H1 (cell line): ENCODE results near the gene TTC39A. TPM values are rescaled to one million over a fixed set of nuclear protein-coding genes. Genes with fewer than 3 reads are reported as not detected.

Source experiments
- CTCF ChIA-PET: fragments of 300-600 bp; sonication (Branson Sonifier 250); formaldehyde crosslinking; loops from one replicate; lab custom pipeline; 2021; ENCODE audit not compliant: partially characterized antibody; lab: Charles Lee
- POLR2A ChIA-PET: fragments of 300-600 bp; sonication (Branson Sonifier 250); formaldehyde crosslinking; loops from one replicate; lab custom pipeline; 2021; ENCODE audit warnings: inconsistent platforms; ENCODE audit not compliant: partially characterized antibody; lab: Charles Lee
- DNase-seq, 2 experiments: peaks; one replicate each; pipeline versions ENCODE4 v3.0.0 to v3.0.0-alpha.2; 2010 to 2022; ENCODE audit warnings: low spot score in 2 of 2, low read depth in 1 of 2, mixed read lengths in 1 of 2
- FAIRE-seq: peaks from 2 replicates; lab custom pipeline; 2011; peaks lifted over from hg19 to GRCh38; lab: Jason Lieb, UNC
- H2AFZ ChIP-seq: 2 replicates; pipeline ENCODE4 v1.8.1; 2012; ENCODE audit warnings: low read length, inconsistent platforms
- H2AK5ac ChIP-seq: 2 replicates; pipeline ENCODE4 v1.6.1; 2013; ENCODE audit warnings: low read depth, low read length
- H2BK120ac ChIP-seq: replicated peaks from 2 replicates; pipeline ENCODE3; 2013; ENCODE audit warnings: low read depth, low read length, inconsistent platforms
- H2BK12ac ChIP-seq: 2 replicates; pipeline ENCODE4 v1.6.1; 2013; ENCODE audit warnings: low read depth, low read length
- H2BK15ac ChIP-seq: 2 replicates; pipeline ENCODE4 v1.6.1; 2013; ENCODE audit warnings: low read length
- H2BK20ac ChIP-seq: 2 replicates; pipeline ENCODE4 v1.6.1; 2013; ENCODE audit warnings: low read length
- H2BK5ac ChIP-seq: 2 replicates; pipeline ENCODE4 v1.6.1; 2013; ENCODE audit warnings: low read depth, low read length
- H3K14ac ChIP-seq: 2 replicates; pipeline ENCODE4 v1.6.1; 2013; ENCODE audit warnings: inconsistent platforms; ENCODE audit not compliant: insufficient read length
- H3K18ac ChIP-seq: 2 replicates; pipeline ENCODE4 v1.6.1; 2013; ENCODE audit warnings: low read length; ENCODE audit errors: extremely low read depth
- H3K23ac ChIP-seq: 2 replicates; pipeline ENCODE4 v1.6.1; 2013; ENCODE audit warnings: inconsistent platforms; ENCODE audit not compliant: insufficient read length
- H3K23me2 ChIP-seq: 2 replicates; pipeline ENCODE4 v1.6.1; 2013; ENCODE audit warnings: low read depth, low read length
- H3K27ac ChIP-seq: 2 replicates; pipeline ENCODE4 v1.6.1; 2011; ENCODE audit warnings: low read depth, low read length, inconsistent platforms
- H3K27me3 ChIP-seq, 4 experiments: replicated peaks in 1 of 4; 1 replicate in 1 of 4; 2 replicates in 3 of 4; pipeline versions ENCODE4 v1.6.1 to v1.8.1; 2011 to 2013; ENCODE audit warnings: low read length in 3 of 4, mild to moderate bottlenecking in 3 of 4, inconsistent platforms in 2 of 4, mixed read lengths in 2 of 4, moderate library complexity in 1 of 4; ENCODE audit not compliant: control insufficient read depth in 3 of 4, insufficient read depth in 3 of 4; ENCODE audit errors: extremely low read depth in 1 of 4
- H3K36me3 ChIP-seq, 4 experiments: 2 replicates each; pipeline versions ENCODE4 v1.6.1 to v1.8.1; 2011 to 2013; ENCODE audit warnings: mild to moderate bottlenecking in 4 of 4, low read length in 3 of 4, moderate library complexity in 2 of 4, control low read depth in 1 of 4, inconsistent platforms in 1 of 4; ENCODE audit not compliant: insufficient read depth in 4 of 4, control insufficient read depth in 2 of 4
- H3K4ac ChIP-seq: replicated peaks from 2 replicates; pipeline ENCODE3; 2013; ENCODE audit warnings: low read length, low read depth, mixed read lengths, inconsistent platforms; ENCODE audit not compliant: insufficient read length
- H3K4me1 ChIP-seq, 4 experiments: replicated peaks in 1 of 4; 1 replicate in 1 of 4; 2 replicates in 3 of 4; pipeline versions ENCODE4 v1.6.1 to v1.8.1; 2011 to 2013; ENCODE audit warnings: low read length in 3 of 4, inconsistent platforms in 2 of 4, mixed read lengths in 1 of 4; ENCODE audit not compliant: insufficient read depth in 4 of 4, control insufficient read depth in 3 of 4
- H3K4me2 ChIP-seq, 2 experiments: 2 replicates each; pipeline versions ENCODE4 v1.6.1 to v1.8.1; 2011 to 2013; ENCODE audit warnings: low read depth in 2 of 2, low read length in 2 of 2, control low read depth in 1 of 2, inconsistent platforms in 1 of 2, mild to moderate bottlenecking in 1 of 2; ENCODE audit not compliant: insufficient read depth in 1 of 2
- H3K4me3 ChIP-seq, 4 experiments: fragments of 200-600, 300-600 bp in 1 of 4; sonication (generic), shearing (Covaris generic), sonication (Bioruptor Twin) in 1 of 4; 2 replicates each; pipeline versions ENCODE4 v1.5.1 to v1.8.1; 2011 to 2016; ENCODE audit warnings: low read length in 4 of 4, low read depth in 3 of 4, control low read depth in 2 of 4, inconsistent platforms in 2 of 4, mild to moderate bottlenecking in 2 of 4, mixed read lengths in 1 of 4, moderate library complexity in 1 of 4; ENCODE audit not compliant: insufficient read depth in 2 of 4; ENCODE audit errors: extremely low read depth in 1 of 4
- H3K56ac ChIP-seq: replicated peaks from 2 replicates; pipeline ENCODE3; 2013; ENCODE audit warnings: low read depth, mild to moderate bottlenecking, mixed read lengths, low read length, inconsistent platforms; ENCODE audit not compliant: insufficient read length
- H3K79me1 ChIP-seq: 2 replicates; pipeline ENCODE4 v1.6.1; 2013; ENCODE audit warnings: low read depth, low read length, control low read depth
- H3K79me2 ChIP-seq, 2 experiments: 2 replicates each; pipeline versions ENCODE4 v1.6.1 to v1.8.1; 2012 to 2013; ENCODE audit warnings: low read length in 2 of 2, mild to moderate bottlenecking in 2 of 2, inconsistent platforms in 1 of 2; ENCODE audit not compliant: insufficient read depth in 2 of 2, control insufficient read depth in 1 of 2
- H3K9ac ChIP-seq, 4 experiments: replicated peaks in 1 of 4; 1 replicate in 1 of 4; 2 replicates in 3 of 4; pipeline versions ENCODE4 v1.6.1 to v1.8.1; 2011 to 2013; ENCODE audit warnings: low read depth in 3 of 4, low read length in 3 of 4, control low read depth in 2 of 4, mild to moderate bottlenecking in 2 of 4, moderate library complexity in 2 of 4, inconsistent platforms in 1 of 4; ENCODE audit errors: extremely low read depth in 1 of 4
- H3K9me3 ChIP-seq, 2 experiments: 2 replicates each; pipeline versions ENCODE4 v1.6.1 to v1.8.1; 2012 to 2013; ENCODE audit warnings: mild to moderate bottlenecking in 2 of 2, moderate library complexity in 2 of 2, control low read depth in 1 of 2, inconsistent platforms in 1 of 2, low read depth in 1 of 2, low read length in 1 of 2, mixed read lengths in 1 of 2; ENCODE audit not compliant: insufficient read depth in 2 of 2
- H4K20me1 ChIP-seq, 2 experiments: replicated peaks in 1 of 2; 2 replicates each; pipeline versions ENCODE3 to v1.8.1; 2011 to 2013; ENCODE audit warnings: inconsistent platforms in 2 of 2, low read length in 2 of 2, mild to moderate bottlenecking in 1 of 2; ENCODE audit not compliant: insufficient read depth in 2 of 2, control insufficient read depth in 1 of 2
- H4K5ac ChIP-seq: 2 replicates; pipeline ENCODE4 v1.6.1; 2013; ENCODE audit warnings: low read length, low read depth, mixed read lengths, inconsistent platforms; ENCODE audit not compliant: insufficient read length
- H4K8ac ChIP-seq: 2 replicates; pipeline ENCODE4 v1.8.0; 2013; ENCODE audit warnings: mild to moderate bottlenecking, moderate library complexity, low read length, inconsistent platforms; ENCODE audit not compliant: insufficient read depth; ENCODE audit errors: extremely low read depth
- H4K91ac ChIP-seq: replicated peaks from 2 replicates; pipeline ENCODE3; 2013; ENCODE audit warnings: low read length, mixed read lengths, inconsistent platforms; ENCODE audit not compliant: insufficient read length
- CTCF ChIP-seq, 3 experiments: IDR thresholded peaks; 1 replicate in 2 of 3; 2 replicates in 1 of 3; pipeline versions ENCODE4 v1.5.1 to v1.6.1; 2011; ENCODE audit warnings: low read length in 3 of 3, mild to moderate bottlenecking in 3 of 3, inconsistent platforms in 2 of 3, low read depth in 1 of 3, moderate library complexity in 1 of 3; ENCODE audit not compliant: insufficient read depth in 1 of 3; ENCODE audit errors: control extremely low read depth in 1 of 3
- GABPA ChIP-seq: IDR thresholded peaks from 2 replicates; pipeline ENCODE4 v1.6.1; 2011; ENCODE audit warnings: mild to moderate bottlenecking, low read length, moderate library complexity, borderline replicate concordance; ENCODE audit not compliant: insufficient read depth
- POU5F1 ChIP-seq: IDR thresholded peaks from 2 replicates; pipeline ENCODE4 v1.6.1; 2011; ENCODE audit warnings: low read depth, mild to moderate bottlenecking, low read length, moderate library complexity
- WGBS, 2 experiments: shearing (Covaris generic) in 1 of 2; methylation state at CpG; one replicate each; pipeline versions ENCODE4 v1.1.6 to v1.1.7; 2013 to 2015; ENCODE audit warnings: low lambda C conversion rate in 2 of 2, mixed read lengths in 2 of 2, inconsistent platforms in 1 of 2, low coverage in 1 of 2, missing lambda C conversion rate in 1 of 2; ENCODE audit not compliant: insufficient replicate concordance in 2 of 2, insufficient coverage in 1 of 2, insufficient read length in 1 of 2; ENCODE audit errors: extremely low coverage in 1 of 2, missing lambda C conversion rate in 1 of 2; 5-methylcytosine and 5-hydroxymethylcytosine counted together
- polyA plus RNA-seq, 7 experiments: library from polyadenylated mRNA; depleted of rRNA in 3 of 7; stranded (reverse) in 5 of 7; unstranded in 2 of 7; fragments of >200 nt in 5 of 7; fragments of 200-250 nt in 2 of 7; gene quantifications; 1 replicate in 5 of 7; 2 replicates in 1 of 7; 4 replicates in 1 of 7; pipeline versions ENCODE4 v1.2.1 to v1.2.3, GENCODE V29; 2011 to 2013; ENCODE audit warnings: missing spikeins in 2 of 7, mixed read lengths in 2 of 7
- total RNA-seq: library from RNA; stranded (reverse); fragmentation: NEBNext Ultra II Directional; extraction: Animal tissue kit (Norgen Biotek cat#: 25700); gene quantifications from 2 replicates; pipeline ENCODE4 v1.2.1, GENCODE V29; 2021

The TTC39A gene
- total and polyA plus RNA-seq, 2 of the 8 experiments (the other 6 are each of a cell fraction or from before 2014, with no cell fraction given) = 5.5 to 5.8 TPM

- Histone ChIP-seq H3K18ac (no peak overlapping the region), H4K8ac (no peak overlapping the region), H2BK120ac (no peak overlapping the region), H4K5ac (no peak overlapping the region), H2BK15ac (no peak overlapping the region), H3K4ac (no peak overlapping the region), H3K27ac (no peak overlapping the region), H2BK12ac (no peak overlapping the region), H3K79me2 (no peaks in the 10 kb centered on the region), H3K4me2 (no peak overlapping the region), H2BK20ac (no peak overlapping the region), H3K36me3 (peaks cover 2 to 45% (median 4%) of the 10 kb centered on the region in 4 experiments; a peak in 5 of 8 replicates), H2AK5ac (no peak overlapping the region), H2AFZ (no peak overlapping the region), H3K23ac (no peak overlapping the region), H3K4me3 (no peak overlapping the region), H3K27me3 (no peaks in the 10 kb centered on the region), H2BK5ac (no peak overlapping the region), H4K91ac (no peak overlapping the region), H3K9me3 (no peaks in the 10 kb centered on the region), H3K23me2 (no peaks in the 10 kb centered on the region), H3K56ac (no peak overlapping the region), H3K9ac (no peak overlapping the region), H3K14ac (no peak overlapping the region), H4K20me1 (no peaks in the 10 kb centered on the region), H3K4me1 (no peaks in the 10 kb centered on the region), H3K79me1 (no peaks in the 10 kb centered on the region)
- 82% methylated on average over 4 of the region's 4 CpGs; no CpG with 5 or more reads in 1 of the 2 experiments for WGBS, 2 experiments
- FAIRE-seq = no peak
- DNase-seq = no peak
- CTCF ChIA-PET = interaction anchor here (0.6 kb wide), 1 partner anchor 252 kb away, joined by 3 read pairs; no protein-coding TSS in a partner anchor
- TF ChIP-seq CTCF (IDR thresholded peaks at IDR 0.05; ENCODE audit: control extremely low read depth in 1 of 3, insufficient read depth in 1 of 3, low read depth in 1 of 3, low read length in 3 of 3) (no peak), GABPA (no peak), POU5F1 (no peak)
- POLR2A ChIA-PET = no interaction called here
These were observed 29.5 kb upstream of the TTC39A start for GRCh38 chr1:51359879-51360278.
